ENCODE measurements around the gene KRTAP25-1.

DNA sequence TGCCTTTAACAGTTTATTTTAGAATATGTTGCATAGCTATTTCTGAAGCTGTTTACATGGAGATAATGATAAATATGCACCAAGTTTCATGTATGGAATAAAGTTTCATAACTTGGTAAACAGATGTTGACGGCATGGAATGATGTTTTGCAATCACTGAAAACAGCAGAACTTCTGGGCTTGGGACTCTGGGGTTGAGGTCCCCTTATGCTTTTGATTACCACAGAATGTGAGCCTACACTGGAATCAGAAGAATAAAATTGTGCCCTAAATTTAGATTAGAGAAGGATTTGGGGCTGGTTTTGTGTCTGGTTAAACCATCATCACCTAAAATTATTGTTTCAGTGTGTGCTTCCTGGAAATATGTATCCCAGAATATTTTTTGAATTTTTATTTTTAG, 17.7 kb downstream of the KRTAP25-1 start:
- TF ChIP-seq POLR2AphosphoS5 (IDR thresholded peaks at IDR 0.05): no peak
- TF ChIP-seq, protein P1, sequence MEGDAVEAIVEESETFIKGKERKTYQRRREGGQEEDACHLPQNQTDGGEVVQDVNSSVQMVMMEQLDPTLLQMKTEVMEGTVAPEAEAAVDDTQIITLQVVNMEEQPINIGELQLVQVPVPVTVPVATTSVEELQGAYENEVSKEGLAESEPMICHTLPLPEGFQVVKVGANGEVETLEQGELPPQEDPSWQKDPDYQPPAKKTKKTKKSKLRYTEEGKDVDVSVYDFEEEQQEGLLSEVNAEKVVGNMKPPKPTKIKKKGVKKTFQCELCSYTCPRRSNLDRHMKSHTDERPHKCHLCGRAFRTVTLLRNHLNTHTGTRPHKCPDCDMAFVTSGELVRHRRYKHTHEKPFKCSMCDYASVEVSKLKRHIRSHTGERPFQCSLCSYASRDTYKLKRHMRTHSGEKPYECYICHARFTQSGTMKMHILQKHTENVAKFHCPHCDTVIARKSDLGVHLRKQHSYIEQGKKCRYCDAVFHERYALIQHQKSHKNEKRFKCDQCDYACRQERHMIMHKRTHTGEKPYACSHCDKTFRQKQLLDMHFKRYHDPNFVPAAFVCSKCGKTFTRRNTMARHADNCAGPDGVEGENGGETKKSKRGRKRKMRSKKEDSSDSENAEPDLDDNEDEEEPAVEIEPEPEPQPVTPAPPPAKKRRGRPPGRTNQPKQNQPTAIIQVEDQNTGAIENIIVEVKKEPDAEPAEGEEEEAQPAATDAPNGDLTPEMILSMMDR (IDR thresholded peaks at IDR 0.05): no peak
- TF ChIP-seq POLR2A (IDR thresholded peaks at IDR 0.05; ENCODE audit: low read depth): no peak
- no peak for TF ChIP-seq EP300 (IDR thresholded peaks at IDR 0.05)
